GM19467 (cell line): ENCODE measurements around the gene TNFRSF14.

Experiments used
- ATAC-seq: cut with Tn5 transposase; IDR thresholded peaks from one replicate; pipeline ENCODE4 v1.9.1; 2021; ENCODE audit warnings: mild to moderate bottlenecking, moderate library complexity; ENCODE audit not compliant: unreplicated experiment

The TNFRSF14 gene

DNA sequence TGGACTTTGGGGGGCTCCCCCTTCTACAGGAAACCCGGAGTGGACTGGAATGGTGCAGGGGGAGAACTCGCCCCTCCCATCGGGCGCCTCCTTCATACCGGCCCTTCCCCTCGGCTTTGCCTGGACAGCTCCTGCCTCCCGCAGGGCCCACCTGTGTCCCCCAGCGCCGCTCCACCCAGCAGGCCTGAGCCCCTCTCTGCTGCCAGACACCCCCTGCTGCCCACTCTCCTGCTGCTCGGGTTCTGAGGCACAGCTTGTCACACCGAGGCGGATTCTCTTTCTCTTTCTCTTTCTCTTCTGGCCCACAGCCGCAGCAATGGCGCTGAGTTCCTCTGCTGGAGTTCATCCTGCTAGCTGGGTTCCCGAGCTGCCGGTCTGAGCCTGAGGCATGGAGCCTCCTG lies at the start of gene TNFRSF14:
TNFRSF14 (plus strand) TSS at position 95 of the 401 bp plus-strand sequence; CDS start at position 389, 294 bp downstream.
- peak; percentile 27 for ATAC-seq

DNA sequence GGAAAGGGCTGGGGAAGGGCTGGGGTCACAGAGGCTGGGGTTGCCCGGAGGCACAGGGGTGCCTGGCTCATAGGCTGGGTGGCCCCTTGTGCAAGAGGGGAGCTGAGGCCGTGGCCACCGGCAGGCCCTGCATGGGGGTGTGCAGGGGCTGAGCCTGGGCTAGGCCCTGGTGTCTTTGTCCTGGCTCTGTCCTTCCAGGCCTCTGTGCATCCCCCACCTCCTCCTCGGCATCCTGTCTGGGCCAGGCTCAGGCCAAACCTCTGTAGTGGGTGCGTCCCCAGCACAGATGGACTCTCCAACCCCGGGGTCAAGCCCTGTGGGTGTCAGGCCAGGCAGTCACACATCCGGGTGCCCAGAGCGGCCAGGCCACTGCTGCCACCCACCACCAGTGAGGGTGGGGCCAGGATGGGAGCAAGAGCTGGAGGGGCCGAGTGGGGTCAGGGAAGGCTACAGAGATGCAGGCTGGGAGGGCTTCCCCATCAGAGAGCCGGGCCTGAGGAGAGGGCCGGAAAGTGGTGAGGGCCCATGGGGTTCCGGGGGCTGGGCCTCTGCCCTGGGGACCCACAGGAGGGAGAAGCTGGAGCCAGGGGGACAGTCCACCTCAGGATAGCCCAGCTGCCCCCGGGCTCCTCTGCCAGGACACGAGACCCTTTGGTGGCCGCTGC lies 49.1 kb upstream of the TNFRSF14 start:
- no peak for ATAC-seq

DNA sequence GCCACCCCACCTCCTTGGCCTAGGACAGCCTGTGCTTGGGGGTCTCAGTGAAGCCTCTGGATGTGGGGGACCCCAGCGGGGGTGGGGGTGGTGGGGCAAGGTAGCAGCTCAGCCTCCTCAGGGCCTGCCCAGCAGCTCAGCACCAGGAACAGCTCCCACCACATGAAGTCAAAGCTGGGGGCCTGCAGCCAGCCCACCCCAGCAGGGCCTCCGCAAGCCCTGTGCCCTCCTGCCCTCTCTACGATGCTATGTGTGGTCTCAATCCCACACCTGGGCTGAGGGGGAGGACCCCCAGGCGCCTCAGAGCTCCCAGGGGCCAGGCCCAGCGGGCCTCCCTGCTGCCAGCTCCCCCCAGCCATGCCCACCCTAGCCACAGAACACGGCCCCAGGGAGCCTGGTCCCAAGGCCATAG lies 48.4 kb upstream of the TNFRSF14 start:
- ATAC-seq = no peak

DNA sequence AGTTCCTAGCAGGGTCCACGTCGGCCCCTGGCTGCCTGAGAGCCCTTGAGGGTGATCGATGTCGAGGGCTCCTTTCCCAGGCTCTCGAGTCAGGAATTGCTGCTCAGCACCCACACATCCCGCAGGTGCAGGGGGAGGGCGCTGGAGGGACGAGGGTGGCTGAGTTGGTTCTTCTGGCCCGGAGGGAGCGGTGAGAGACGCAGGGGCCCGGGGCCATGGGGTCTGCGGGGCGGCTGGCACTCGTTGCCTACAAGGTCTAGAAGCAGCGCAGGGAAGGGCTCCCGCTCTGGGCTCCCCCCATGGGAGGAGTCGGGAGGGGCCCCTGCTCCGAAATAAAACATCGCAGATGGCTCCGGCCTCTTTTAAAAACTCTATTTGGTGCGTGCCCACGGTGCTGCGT lies 48.0 kb upstream of the TNFRSF14 start:
- ATAC-seq = no peak

DNA sequence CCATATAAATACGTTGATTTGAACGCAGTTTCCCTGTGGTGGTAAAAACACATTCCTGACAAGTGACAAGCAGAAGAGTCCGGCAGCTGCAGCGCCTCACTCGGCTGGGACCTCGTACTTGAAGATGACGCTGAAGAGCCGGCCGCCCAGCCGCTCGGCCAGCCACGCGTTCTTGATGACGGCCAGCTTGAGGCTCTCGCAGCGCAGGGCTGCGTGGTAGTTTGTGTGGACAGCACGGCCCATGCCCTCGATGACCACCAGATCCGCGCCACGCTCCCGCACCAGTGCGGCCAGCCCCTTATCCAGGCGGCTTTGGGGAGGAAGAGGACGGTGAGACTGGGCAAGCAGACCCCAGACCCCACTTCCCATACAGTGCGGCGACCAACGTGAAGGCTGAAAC lies 47.4 kb upstream of the TNFRSF14 start:
- ATAC-seq = no peak

DNA sequence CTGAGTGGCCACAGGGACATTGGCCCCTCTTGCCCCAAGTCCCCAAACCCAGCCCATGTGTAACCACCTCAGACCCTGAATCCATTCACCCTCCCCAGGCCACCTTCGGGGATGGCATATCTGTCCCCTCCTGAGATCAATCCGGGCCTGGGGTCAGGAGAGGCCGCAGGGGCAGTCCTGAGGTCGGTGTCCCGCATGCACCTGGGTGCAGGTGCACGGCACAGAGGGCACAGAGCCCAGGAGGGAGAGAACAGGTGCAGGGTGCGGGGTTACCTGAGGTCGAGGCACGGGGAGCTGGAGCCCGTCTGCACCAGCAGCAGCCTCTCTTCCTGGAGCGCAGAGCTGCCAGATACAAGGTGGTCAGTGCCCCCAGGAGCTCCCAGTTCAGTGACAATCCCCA lies 46.6 kb upstream of the TNFRSF14 start:
- no peak for ATAC-seq

DNA sequence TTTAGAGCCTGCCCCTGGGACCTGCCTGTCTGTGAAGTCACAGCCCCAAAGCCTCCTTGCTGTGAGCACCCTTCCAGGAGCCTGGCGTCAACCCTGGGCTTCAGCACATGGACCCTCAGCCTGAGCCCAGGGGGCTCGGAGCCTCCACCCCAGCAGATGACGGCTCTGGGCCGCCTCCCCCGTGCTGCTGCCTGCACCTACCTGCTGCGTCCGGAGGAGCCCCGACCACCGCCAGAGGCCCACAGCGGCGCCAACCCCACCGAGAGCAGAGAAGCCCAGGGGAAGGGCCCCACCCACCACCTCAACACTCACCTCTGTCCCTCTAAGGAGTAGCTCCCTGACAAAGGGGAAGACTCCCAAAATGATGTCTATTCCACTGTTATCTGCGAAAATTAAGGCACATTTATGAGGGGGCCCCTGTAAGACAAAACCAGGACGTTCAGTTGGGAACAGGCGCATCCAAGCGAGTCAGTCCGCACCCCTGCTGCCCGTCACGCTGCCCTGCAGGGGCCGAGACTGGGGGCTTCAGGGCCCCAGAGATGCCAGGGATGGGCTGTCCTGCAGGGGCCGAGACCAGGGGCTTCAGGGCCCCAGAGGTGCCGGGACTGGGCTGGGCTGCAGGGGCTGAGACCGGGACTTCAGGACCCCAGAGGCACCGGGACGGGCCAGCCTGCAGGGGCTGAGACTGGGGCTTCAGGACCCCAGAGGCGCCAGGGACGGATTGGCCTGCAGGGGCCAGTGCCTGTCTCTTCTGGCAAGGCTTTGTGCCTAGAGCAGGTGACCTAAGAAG lies 45.6 kb upstream of the TNFRSF14 start:
- ATAC-seq = no peak

DNA sequence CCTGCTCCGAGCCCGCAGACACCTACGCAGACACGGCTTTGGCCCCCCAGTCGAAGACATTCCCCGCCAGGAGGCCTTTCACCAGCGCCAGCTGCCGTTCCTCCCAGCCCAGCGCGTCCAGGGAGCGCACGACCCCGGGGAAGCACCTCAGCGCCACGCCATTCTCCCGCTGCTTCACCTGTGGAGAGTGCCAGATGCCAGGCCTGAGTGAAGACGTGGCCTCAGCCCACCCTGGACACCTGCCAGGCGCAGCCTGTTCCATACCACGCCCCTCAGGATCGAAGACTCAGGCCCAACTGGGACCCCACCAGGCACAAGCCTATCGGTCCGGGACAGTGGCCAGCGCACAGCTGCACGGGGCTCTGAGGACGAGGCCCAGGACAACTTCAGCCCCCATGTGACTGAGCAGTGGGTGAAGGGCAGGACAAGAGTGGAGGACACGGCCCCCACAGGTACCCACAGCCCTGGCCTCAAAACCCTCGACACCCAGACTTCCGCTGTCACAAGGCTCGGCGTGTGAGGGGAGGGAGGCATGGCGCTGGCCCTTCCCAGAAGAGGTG lies 43.2 kb upstream of the TNFRSF14 start:
- no peak for ATAC-seq

DNA sequence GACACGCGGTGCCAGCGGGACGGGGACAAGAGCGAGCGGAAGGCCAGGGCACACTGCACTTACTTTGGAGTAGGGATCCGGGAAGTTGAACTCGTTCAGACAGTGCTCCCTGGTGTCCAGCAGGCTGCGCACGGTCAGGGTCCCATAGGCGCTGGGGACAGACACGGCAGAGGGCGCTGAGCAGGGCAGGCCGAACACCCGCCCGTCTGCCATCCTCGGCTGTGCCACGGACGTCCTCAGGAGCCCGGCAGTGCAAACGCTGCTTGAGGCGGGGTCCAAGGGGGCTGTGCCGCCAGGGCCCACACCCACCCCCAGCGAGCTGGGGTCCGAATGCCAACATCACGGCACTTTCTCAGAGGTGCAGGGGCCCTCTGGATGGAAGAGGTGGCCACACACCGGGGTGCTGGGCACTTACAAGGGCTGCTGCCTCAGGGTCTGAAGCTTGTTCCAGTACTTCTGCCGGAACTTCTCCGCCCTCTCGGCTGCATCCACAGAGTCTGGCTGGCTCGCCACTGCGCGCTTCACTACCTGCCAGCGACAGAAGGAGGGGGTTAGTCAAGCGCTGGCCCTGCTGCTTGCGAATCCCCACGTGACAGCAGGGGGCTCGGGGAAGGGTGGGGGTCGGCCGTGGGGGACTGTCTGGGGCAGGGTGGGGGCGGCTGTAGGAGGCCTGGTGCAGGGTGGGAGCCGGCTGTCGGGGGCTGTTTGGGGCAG lies 42.1 kb upstream of the TNFRSF14 start:
- ATAC-seq = no peak

DNA sequence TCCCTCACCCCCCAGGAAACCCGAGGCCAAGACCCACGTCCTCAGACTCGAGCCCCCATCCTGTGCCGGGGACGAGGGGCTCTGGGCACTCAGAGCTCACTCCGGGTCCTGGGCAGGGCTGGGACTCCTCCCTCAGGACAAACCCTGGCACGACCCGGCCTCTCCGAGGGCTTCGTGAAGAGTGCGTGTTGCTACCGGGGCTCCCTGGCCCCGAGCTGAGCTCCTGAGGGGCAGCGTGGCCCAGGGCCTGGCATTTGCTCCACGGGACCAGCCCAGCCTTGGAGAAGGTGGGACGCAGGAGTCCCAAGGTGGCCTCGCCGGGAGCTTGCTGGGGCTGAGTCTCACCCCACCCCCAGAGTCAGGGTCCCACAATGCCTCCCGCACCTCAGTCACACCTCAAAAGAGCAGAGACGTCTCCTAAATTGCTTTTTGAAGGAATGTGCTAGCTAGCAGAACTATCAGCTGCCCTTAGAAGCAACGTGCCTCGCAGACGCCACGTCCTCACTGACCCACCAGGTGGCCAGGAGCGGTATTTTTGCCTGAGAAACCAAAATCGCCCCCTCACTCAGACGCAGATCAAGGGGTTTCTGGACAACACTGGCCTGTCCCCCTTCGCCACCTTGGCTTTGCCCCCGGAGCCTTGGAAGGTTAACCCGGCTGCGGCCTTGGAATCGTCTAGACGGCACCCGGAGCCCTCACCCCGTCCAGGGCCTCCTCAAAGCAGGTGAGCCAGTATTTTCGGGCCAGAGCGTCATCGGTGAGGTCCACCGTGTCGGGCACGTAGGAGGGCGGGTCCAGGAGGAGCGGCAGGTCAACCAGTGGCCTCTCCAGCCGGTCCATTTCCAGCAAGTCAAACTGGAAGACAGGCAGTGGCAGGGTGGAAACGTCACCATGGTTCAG lies 41.1 kb upstream of the TNFRSF14 start:
- ATAC-seq = no peak

DNA sequence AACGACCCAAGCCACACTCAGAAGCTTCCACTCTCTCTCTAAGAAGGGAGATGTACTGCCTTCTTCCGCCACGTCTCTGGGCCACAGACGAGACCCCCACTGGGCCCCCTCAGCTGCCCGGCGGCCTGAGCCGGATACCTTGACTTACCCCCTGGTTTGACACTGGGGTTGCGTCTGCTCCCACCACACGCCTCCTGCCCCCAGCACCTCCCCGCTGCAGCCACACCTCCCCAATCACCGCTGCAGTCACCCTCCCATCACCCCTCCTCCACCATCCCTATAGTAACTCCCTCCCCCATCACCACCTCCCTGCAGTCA lies 40.4 kb upstream of the TNFRSF14 start:
- ATAC-seq = no peak

DNA sequence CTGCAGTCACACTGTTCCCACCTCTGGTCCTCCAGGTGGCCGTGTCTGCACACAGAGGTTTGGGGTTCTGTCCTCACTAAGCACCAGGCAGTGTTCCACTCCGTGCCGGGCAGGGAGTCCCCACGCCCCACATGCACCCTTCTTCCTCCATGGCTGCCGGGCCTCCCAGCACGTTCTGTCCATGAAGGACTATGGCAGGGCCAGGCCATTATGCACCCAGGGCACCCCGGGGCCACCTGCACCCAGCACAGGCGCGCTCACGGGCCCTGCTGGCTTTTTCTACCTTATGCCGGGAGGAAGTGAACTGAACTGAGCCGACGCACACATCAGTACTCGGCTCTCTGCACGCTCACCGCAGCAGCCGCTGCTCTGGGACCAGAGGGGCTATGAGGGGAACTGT lies 40.0 kb upstream of the TNFRSF14 start:
- ATAC-seq = no peak

DNA sequence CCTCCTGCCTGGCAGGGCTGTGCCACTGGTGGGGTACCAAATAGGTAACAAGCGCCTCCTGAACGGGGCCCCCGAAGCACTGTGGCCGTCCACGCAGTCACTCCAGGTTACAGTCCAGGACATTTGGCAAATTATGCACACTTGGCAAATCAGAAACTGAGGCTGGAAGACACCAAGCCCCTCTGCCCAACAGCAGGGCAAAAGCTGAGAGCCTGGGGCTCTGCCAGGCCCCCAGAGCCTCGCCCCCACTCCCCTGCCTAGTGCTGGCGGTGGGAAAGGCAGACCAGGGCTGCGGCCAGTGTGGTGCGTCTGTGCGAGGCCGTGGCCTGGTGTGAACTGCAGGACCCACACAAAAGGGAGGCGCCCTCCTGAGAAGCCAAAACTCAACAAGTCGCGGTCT lies 39.2 kb upstream of the TNFRSF14 start:
- ATAC-seq = no peak

DNA sequence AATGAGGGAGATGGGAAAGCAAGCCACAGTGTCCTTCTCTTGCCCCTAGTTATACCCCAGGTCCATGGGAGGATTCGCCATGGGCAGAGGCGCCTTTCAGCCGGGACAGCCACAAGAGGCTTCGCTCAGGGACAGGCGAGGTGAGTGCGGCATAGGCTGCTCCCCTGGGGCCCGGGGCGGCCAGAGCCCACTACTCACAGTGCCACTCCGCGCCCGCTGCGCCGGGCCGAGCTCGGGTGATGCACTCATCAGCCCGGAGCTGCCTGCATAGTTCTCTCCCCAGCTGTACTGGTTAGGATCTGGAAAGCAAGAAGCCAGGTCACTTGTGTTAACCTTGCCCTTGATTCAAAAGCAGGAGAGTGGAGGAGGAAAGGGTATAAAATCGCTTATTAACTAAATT lies 38.2 kb upstream of the TNFRSF14 start:
- ATAC-seq = no peak

DNA sequence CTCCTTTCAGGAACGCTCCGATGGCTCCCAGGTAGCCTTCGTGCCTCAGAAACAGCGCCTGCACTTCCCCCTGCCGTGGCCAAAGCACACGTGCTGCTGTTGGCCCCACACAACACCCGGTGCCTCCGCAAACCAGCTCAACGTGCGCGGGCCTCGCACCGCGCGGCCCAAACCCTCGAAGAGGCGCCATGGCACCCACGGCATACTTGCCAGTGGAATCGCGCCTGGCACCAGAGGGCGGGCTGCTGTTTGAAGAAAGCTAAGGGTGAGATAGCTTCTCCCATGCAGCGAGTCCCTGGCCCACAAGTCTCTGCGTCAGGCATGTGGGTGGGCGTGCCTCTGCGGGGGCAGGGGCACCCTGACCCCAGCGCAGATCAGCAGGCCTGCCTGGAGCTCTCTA lies 37.6 kb upstream of the TNFRSF14 start:
- no peak for ATAC-seq

DNA sequence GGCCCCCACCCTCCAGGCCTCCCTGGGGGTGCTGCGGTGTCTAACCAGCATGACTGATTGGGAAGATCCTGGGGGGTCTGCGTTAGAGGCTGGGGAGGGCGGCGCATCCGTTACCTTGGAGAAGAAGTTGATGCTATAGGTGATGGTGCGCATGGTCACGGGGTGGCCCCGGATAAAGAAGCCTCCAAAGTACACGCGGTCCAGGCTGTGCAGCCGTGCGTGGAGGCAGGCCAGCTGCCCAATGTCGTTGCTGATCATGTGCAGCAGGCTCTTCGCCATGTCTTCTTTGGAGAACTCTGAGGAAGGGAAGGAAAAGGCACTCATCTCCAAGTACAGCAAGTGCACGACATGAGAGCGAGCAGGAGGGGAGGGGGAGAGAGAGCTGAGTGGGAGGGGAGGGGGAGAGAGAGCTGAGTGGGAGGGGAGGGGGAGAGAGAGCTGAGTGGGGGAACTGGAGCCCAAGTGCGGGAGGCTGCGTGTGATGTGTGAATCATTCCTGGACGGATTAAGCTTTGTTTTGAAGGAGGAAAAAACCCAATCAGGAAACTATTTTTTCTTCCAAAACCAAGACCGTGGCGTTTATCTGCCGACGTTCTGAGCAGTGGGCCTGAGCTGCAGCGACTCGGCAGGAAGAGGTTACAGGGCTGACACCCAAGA lies 37.0 kb upstream of the TNFRSF14 start:
- no peak for ATAC-seq

DNA sequence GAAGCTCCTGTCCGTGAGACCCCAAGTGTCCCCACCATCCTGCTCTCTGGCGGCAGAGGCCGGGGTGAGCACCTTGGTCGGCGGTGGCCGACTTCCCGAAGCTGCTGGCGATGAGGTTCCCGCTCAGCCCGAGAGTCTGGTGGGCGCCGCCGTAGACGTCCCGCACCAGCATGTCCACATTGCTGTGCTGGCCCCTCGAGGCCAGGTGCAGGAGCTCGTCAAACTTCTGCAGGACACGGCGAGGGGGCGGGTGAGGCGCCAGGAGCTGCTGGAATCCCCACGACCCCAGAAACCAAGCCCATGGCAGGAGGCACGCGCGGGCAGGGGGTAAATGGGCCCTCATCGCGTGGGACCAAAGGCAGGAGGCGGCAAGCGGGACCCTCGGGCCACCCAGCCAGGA lies 36.4 kb upstream of the TNFRSF14 start:
- ATAC-seq = no peak

DNA sequence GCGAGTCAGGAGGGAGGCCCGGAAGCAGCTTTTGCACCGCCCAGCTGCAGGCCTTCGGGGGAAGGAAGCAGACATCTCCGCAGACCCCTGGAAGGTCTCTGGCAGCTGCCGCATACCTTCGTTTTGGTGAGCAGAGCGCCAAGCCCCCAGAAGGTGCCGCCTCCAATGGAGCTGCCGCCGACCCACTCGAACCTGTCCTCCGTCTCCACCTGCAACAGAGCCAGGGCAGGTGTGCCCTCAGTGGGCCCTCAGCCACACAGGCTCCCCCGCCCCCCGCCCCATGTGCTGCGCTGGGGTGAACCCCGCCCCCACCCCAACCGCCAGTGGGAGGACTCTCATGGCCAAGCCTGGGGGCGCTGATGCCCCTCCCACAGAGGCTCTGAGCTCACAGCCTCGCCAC lies 36.0 kb upstream of the TNFRSF14 start:
- no peak for ATAC-seq

DNA sequence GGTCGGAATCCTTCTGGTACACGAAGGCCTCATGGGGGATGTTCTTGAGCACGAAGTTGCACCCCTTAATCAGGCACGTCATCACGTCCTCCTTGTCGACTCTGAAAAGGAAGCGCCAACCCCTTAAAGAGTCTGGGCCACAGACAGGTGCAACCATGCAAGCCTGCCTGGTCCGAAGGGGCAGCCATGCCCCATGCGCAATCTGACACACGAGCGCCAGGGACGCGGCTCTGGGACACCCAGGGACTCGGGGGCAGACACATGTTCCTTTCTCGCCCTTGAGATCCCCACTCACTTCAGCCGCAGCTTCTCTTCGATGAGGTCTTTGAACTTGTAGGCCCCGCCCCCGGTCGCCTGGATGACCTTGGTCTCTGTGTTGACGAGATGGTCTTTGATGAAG lies 35.4 kb upstream of the TNFRSF14 start:
- ATAC-seq = no peak

DNA sequence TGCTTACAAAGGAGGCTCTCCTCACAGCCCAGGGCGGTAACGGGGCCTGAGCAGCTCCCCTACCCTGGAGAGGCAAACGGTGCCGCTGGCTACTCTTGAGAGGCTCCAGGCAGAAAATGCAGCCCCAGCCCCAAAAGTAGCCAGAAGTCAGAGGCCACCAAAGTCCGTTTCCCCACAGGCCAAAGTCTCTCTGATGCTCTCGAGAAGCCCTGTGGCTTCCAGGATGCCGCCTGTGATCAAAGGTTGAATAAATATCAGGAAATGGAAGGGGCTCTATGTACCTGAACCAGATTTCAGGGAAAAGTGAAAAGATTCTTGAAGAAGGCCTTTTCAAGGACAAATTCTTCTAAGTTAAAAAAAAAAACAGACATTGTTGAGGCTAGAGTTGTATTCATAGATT lies 33.9 kb upstream of the TNFRSF14 start:
- ATAC-seq = no peak
